DND-41 (cell line): ENCODE data around the gene SNAP25.

Source experiments
- EZH2 ChIP-seq: IDR thresholded peaks from 3 replicates; pipeline ENCODE4 v1.6.1; 2012; ENCODE audit warnings: borderline replicate concordance, low read depth, mild to moderate bottlenecking, moderate library complexity, low read length, inconsistent platforms; ENCODE audit not compliant: severe bottlenecking
- TF ChIP-seq, protein P1 (sequence below): IDR thresholded peaks from 2 replicates; pipeline ENCODE4 v1.5.1; 2012; ENCODE audit warnings: borderline replicate concordance, low read length, moderate library complexity, mild to moderate bottlenecking; ENCODE audit not compliant: poor library complexity, severe bottlenecking; ENCODE audit errors: extremely low read depth

DNA sequence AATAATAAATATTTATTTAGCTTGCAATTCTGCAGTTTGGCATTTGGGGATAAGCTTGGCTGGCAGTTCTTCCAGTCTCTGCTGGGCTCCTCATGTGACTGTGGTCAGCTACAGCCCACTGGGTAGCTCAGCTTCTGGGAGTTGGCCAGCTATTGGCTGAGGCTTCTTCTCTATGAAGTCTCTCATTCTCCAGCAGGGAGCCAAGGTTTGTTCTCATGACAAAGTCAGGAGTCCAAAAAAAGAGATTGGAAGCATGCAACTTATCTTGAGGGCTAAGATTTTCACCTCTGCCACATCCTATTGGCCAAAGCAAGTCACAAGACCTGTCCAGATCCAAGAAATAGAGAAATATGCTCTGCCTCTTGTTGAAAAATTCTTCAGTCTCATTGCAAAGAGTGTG lies 94.6 kb downstream of the SNAP25 start:
- TF ChIP-seq, protein P1, sequence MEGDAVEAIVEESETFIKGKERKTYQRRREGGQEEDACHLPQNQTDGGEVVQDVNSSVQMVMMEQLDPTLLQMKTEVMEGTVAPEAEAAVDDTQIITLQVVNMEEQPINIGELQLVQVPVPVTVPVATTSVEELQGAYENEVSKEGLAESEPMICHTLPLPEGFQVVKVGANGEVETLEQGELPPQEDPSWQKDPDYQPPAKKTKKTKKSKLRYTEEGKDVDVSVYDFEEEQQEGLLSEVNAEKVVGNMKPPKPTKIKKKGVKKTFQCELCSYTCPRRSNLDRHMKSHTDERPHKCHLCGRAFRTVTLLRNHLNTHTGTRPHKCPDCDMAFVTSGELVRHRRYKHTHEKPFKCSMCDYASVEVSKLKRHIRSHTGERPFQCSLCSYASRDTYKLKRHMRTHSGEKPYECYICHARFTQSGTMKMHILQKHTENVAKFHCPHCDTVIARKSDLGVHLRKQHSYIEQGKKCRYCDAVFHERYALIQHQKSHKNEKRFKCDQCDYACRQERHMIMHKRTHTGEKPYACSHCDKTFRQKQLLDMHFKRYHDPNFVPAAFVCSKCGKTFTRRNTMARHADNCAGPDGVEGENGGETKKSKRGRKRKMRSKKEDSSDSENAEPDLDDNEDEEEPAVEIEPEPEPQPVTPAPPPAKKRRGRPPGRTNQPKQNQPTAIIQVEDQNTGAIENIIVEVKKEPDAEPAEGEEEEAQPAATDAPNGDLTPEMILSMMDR: no peak
- no peak for TF ChIP-seq EZH2
